Measurements from ENCODE around the gene ARSB.
A peak's percentile ranks its signal among the peaks of the same experiment; 100 is the strongest.

Gene ARSB

GRCh38 chr5:79011219-79011836, 26.2 kb upstream of the ARSB start:
- Mint-ChIP-seq H3K4me3 (no peak overlapping the region), H3K4me1 (no peaks in the 10 kb centered on the region), H3K36me3 (peaks cover 5% of the 10 kb centered on the region), H3K9me3 (peaks cover 8% of the 10 kb centered on the region), H3K27ac (no peak overlapping the region), H3K27me3 (peaks cover 8% of the 10 kb centered on the region)
- DNase-seq (ENCODE audit: low spot score in 2 of 2) (no peak), ATAC-seq (ENCODE audit: low read depth) (peak; percentile 29)

GRCh38 chr5:79008362-79008761, 23.3 kb upstream of the ARSB start:
- H3K4me3 Mint-ChIP-seq: no peak overlapping the region
- ATAC-seq (ENCODE audit: low read depth) (no peak), DNase-seq (ENCODE audit: low spot score in 2 of 2) (no peak)
- peaks cover 6% of the 10 kb centered on the region for H3K9me3 Mint-ChIP-seq
- H3K4me1 Mint-ChIP-seq: no peaks in the 10 kb centered on the region
- peaks cover 2% of the 10 kb centered on the region for H3K27me3 Mint-ChIP-seq
- no peak overlapping the region for H3K27ac Mint-ChIP-seq
- peaks cover 5% of the 10 kb centered on the region for H3K36me3 Mint-ChIP-seq

GRCh38 chr5:79007872-79008271, 22.8 kb upstream of the ARSB start:
- ATAC-seq (ENCODE audit: low read depth): no peak
- H3K27ac Mint-ChIP-seq: no peak overlapping the region
- H3K4me1 Mint-ChIP-seq: no peaks in the 10 kb centered on the region
- peaks cover under 1% of the 10 kb centered on the region for H3K36me3 Mint-ChIP-seq
- peaks cover 2% of the 10 kb centered on the region for H3K9me3 Mint-ChIP-seq
- H3K4me3 Mint-ChIP-seq: no peak overlapping the region
- H3K27me3 Mint-ChIP-seq: peaks cover 4% of the 10 kb centered on the region
- no peak for DNase-seq (ENCODE audit: low spot score in 2 of 2)

DNA sequence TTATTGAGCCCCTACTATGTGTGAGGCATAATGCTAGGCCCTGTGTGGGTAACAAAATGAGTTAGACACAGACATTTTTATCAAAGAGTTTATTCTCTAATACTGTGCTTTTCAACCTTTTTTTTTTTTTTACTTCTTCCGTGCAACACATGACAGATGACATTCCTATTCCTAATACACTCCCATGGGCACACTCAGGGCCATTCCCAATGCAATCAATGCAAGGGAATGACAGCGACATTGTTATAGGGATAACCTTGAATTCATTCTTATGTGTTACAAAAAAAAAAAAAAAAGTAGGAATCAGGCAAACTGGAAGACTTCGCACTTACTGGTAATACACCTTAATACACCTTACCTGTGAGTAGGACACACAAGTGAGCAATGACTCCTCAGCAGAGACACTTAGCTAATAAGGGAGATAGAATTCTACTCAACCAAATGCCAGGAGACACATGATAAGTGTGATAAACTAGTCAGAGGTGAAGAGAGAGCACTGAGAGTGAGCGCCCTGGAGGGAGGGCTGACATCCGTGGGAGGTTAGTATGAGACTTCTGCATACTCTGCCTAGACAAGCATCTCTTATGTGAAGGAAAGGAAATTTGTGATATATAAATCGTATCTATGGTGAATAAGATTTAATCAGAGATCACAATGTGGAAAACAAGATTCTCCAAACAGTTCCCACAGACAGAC, 21.0 kb upstream of the ARSB start:
- Mint-ChIP-seq H3K4me1 (no peaks in the 10 kb centered on the region), H3K36me3 (no peaks in the 10 kb centered on the region), H3K9me3 (no peaks in the 10 kb centered on the region), H3K4me3 (no peak overlapping the region), H3K27ac (no peak overlapping the region), H3K27me3 (peaks cover 6% of the 10 kb centered on the region)
- DNase-seq (ENCODE audit: low spot score in 2 of 2) (no peak), ATAC-seq (ENCODE audit: low read depth) (no peak)

GRCh38 chr5:79005151-79005550, 20.0 kb upstream of the ARSB start:
- ATAC-seq (ENCODE audit: low read depth): no peak
- no peaks in the 10 kb centered on the region for H3K36me3 Mint-ChIP-seq
- H3K27me3 Mint-ChIP-seq: peaks cover 6% of the 10 kb centered on the region
- no peaks in the 10 kb centered on the region for H3K9me3 Mint-ChIP-seq
- no peak overlapping the region for H3K27ac Mint-ChIP-seq
- H3K4me1 Mint-ChIP-seq: no peaks in the 10 kb centered on the region
- no peak for DNase-seq (ENCODE audit: low spot score in 2 of 2)
- H3K4me3 Mint-ChIP-seq: no peak overlapping the region

- H3K27me3 Mint-ChIP-seq: peaks cover 6% of the 10 kb centered on the region
- H3K4me1 Mint-ChIP-seq: no peaks in the 10 kb centered on the region
- ATAC-seq (ENCODE audit: low read depth) (no peak), DNase-seq (ENCODE audit: low spot score in 2 of 2) (no peak)
- H3K36me3 Mint-ChIP-seq: no peaks in the 10 kb centered on the region
- H3K9me3 Mint-ChIP-seq: no peaks in the 10 kb centered on the region
- H3K27ac Mint-ChIP-seq: no peak overlapping the region
- no peak overlapping the region for H3K4me3 Mint-ChIP-seq
Measured at GRCh38 chr5:79002374-79002773, 17.3 kb upstream of the ARSB start.

DNA sequence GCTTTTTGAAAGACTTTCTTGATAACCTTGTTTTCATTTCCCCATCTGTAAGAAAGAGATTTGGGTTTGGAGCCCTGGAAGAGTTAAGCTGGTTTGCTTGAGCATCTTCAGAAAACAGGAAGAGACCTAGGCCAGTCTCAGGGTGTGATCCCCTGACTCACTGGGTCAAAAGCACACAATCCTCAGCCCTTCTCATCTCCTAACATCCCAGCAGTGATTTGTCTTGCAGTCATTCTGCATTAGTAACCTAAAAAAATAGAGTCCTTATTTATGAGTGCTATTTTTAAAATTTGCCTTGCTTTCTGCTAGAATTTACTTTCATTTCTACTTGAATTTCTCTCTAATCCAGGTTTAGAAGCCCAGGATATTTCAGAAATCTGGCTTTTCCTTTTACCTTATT, 16.4 kb upstream of the ARSB start:
- Mint-ChIP-seq H3K27ac (no peak overlapping the region), H3K9me3 (no peaks in the 10 kb centered on the region), H3K27me3 (peaks cover 6% of the 10 kb centered on the region), H3K36me3 (no peaks in the 10 kb centered on the region), H3K4me1 (no peaks in the 10 kb centered on the region), H3K4me3 (no peak overlapping the region)
- DNase-seq (ENCODE audit: low spot score in 2 of 2): no peak
- ATAC-seq (ENCODE audit: low read depth): no peak

GRCh38 chr5:78997090-78997489, 12.0 kb upstream of the ARSB start:
- ATAC-seq (ENCODE audit: low read depth) (no peak), DNase-seq (ENCODE audit: low spot score in 2 of 2) (no peak)
- peaks cover 2% of the 10 kb centered on the region for H3K27me3 Mint-ChIP-seq
- no peaks in the 10 kb centered on the region for H3K36me3 Mint-ChIP-seq
- H3K4me1 Mint-ChIP-seq: no peaks in the 10 kb centered on the region
- H3K9me3 Mint-ChIP-seq: peaks cover 2% of the 10 kb centered on the region
- no peak overlapping the region for H3K27ac Mint-ChIP-seq
- no peak overlapping the region for H3K4me3 Mint-ChIP-seq

- no peak overlapping the region for H3K27ac Mint-ChIP-seq
- H3K36me3 Mint-ChIP-seq: no peaks in the 10 kb centered on the region
- ATAC-seq (ENCODE audit: low read depth) (no peak), DNase-seq (ENCODE audit: low spot score in 2 of 2) (no peak)
- H3K4me1 Mint-ChIP-seq: no peaks in the 10 kb centered on the region
- no peaks in the 10 kb centered on the region for H3K27me3 Mint-ChIP-seq
- H3K9me3 Mint-ChIP-seq: peaks cover 2% of the 10 kb centered on the region
- no peak overlapping the region for H3K4me3 Mint-ChIP-seq
Measured at GRCh38 chr5:78995521-78996007, 10.5 kb upstream of the ARSB start.

DNA sequence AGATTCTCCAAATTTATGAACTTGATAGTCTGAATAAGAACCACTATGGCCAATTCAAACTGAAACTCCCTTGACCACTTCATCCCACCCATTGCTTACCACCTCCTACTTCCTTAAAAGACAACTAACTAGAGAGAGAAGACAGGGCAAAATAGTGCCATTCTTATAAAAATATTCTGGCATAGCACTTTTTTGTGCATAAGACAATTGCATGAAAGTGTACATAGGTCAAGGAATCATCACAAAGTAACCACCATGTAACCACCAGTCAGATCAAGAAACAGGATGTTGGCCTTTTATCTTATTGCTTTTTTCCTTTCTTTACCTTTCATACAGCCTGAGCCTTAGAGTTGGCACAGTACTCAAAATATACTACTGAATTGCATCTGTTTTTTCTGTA, 8.1 kb upstream of the ARSB start:
- Mint-ChIP-seq H3K4me1 (no peaks in the 10 kb centered on the region), H3K9me3 (peaks cover 2% of the 10 kb centered on the region), H3K27me3 (no peaks in the 10 kb centered on the region), H3K4me3 (no peak overlapping the region), H3K27ac (no peak overlapping the region), H3K36me3 (no peaks in the 10 kb centered on the region)
- ATAC-seq (ENCODE audit: low read depth) (no peak), DNase-seq (ENCODE audit: low spot score in 2 of 2) (no peak)

DNA sequence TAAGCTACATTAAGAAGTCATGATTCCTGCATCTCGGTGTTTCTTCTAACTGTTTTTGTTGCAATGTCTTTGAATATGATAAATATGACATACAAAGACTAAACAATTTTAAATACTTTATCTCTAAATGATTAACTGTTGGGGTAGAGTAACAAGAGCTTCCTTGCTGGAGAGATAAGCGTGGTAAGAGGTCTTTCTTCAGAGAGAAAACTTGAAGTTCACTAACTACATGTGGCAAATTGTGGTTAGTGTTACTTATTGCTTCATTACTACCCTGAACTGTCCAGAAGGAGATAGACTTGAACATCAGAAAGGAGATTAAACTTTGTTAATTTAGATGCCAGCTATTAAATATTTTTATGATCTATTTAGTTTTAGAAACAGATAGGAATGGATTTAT, 7.0 kb upstream of the ARSB start:
- Mint-ChIP-seq H3K9me3 (peaks cover 2% of the 10 kb centered on the region), H3K27ac (no peak overlapping the region)
- no peak for ATAC-seq (ENCODE audit: low read depth)

DNA sequence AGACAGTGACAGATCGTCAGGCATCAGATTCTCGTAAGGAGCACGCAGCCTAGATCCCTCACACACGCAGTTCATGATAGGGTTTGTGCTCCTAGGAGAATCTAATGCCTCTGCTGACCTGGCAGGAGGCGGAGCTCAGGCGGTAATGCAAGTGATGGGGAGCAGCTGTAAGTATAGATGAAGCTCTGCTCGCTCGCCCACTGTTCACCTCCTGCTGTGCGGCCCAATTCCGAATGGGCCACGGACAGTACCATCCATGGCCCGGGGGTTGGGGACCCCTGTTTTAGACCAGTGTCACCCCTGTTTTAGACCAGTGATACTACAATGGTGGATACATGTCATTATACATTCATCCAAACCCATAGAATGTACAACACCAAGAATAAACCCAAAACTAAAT, 4.0 kb upstream of the ARSB start:
- DNase-seq (ENCODE audit: low spot score in 2 of 2): no peak
- Mint-ChIP-seq H3K4me3 (no peak overlapping the region), H3K36me3 (no peaks in the 10 kb centered on the region), H3K9me3 (no peaks in the 10 kb centered on the region), H3K27ac (no peak overlapping the region), H3K27me3 (no peaks in the 10 kb centered on the region), H3K4me1 (peaks cover 5% of the 10 kb centered on the region)
- ATAC-seq (ENCODE audit: low read depth): no peak

More for the DNA sequence above, 7.0 kb upstream of the ARSB start:
- no peaks in the 10 kb centered on the region for H3K4me1 Mint-ChIP-seq
- no peaks in the 10 kb centered on the region for H3K27me3 Mint-ChIP-seq
- H3K4me3 Mint-ChIP-seq: no peak overlapping the region
- DNase-seq (ENCODE audit: low spot score in 2 of 2): no peak
- no peaks in the 10 kb centered on the region for H3K36me3 Mint-ChIP-seq

- Mint-ChIP-seq H3K4me3 (peak overlapping the region; percentile 86), H3K27ac (peak overlapping the region; percentile 91), H3K27me3 (no peaks in the 10 kb centered on the region), H3K36me3 (no peaks in the 10 kb centered on the region), H3K9me3 (no peaks in the 10 kb centered on the region), H3K4me1 (peaks cover 18% of the 10 kb centered on the region)
- peak; percentile 33 for ATAC-seq (ENCODE audit: low read depth)
- DNase-seq (ENCODE audit: low spot score in 2 of 2): peak in 1 of 2 donors; percentile 20
Measured at GRCh38 chr5:78985725-78986223, 664 bp upstream of the ARSB start.

GRCh38 chr5:78984439-78985115, 533 bp downstream of the ARSB start:
- Mint-ChIP-seq H3K36me3 (no peaks in the 10 kb centered on the region), H3K4me1 (peaks cover 23% of the 10 kb centered on the region), H3K27ac (peak overlapping the region; percentile 91), H3K9me3 (no peaks in the 10 kb centered on the region), H3K27me3 (no peaks in the 10 kb centered on the region), H3K4me3 (peak overlapping the region; percentile 92)
- ATAC-seq (ENCODE audit: low read depth): peak; percentile 61
- peak; percentile 72 to 73 for DNase-seq (ENCODE audit: low spot score in 2 of 2)

Measured in memory B cell (primary cell).